GM12878 (cell line): Measurements from ENCODE around the gene CALN1.

Source experiments
- CTCF ChIP-seq, 3 experiments: IDR thresholded peaks in 2 of 3; conservative IDR thresholded peaks in 1 of 3; 2 replicates each; pipeline ENCODE4 v1.5.1; 2011; ENCODE audit warnings: low read depth in 3 of 3, low read length in 3 of 3, mild to moderate bottlenecking in 3 of 3, control low read depth in 2 of 3, moderate library complexity in 2 of 3, inconsistent platforms in 1 of 3, mixed read lengths in 1 of 3; ENCODE audit not compliant: control insufficient read depth in 2 of 3, insufficient read depth in 1 of 3; ENCODE audit errors: extremely low read depth in 1 of 3
- DPF2 ChIP-seq: fragments of 450-650 bp; IDR thresholded peaks from 2 replicates; pipeline ENCODE4 v1.6.1; 2017; ENCODE audit warnings: mild to moderate bottlenecking
- ETV6 ChIP-seq, 2 experiments: fragments of 450-650 bp in 1 of 2; IDR thresholded peaks in 1 of 2; conservative IDR thresholded peaks in 1 of 2; 2 replicates each; pipeline ENCODE4 v1.6.1; 2014; ENCODE audit warnings: antibody characterized with exemption in 1 of 2, borderline replicate concordance in 1 of 2, low read depth in 1 of 2, mild to moderate bottlenecking in 1 of 2, moderate library complexity in 1 of 2
- IKZF2 ChIP-seq, 2 experiments: fragments of 450-650 bp; IDR thresholded peaks; 2 replicates each; pipeline ENCODE4 v1.6.1; 2017; ENCODE audit warnings: mild to moderate bottlenecking in 2 of 2, moderate library complexity in 2 of 2
- MYC ChIP-seq: IDR thresholded peaks from 2 replicates; pipeline ENCODE4 v1.6.1; 2011; ENCODE audit warnings: mild to moderate bottlenecking, low read length, moderate library complexity, inconsistent platforms; ENCODE audit not compliant: insufficient read depth, insufficient replicate concordance, insufficient read length, severe bottlenecking
- POLR2A ChIP-seq: IDR thresholded peaks from 2 replicates; pipeline ENCODE4 v1.6.1; 2011; ENCODE audit warnings: low read depth, mild to moderate bottlenecking, low read length
- RAD51 ChIP-seq: fragments of 450-650 bp; IDR thresholded peaks from 2 replicates; pipeline ENCODE4 v1.6.1; 2016; ENCODE audit warnings: moderate library complexity, mild to moderate bottlenecking, inconsistent platforms
- SMC3 ChIP-seq: IDR thresholded peaks from 2 replicates; pipeline ENCODE4 v1.6.1; 2011; ENCODE audit warnings: low read length, improper control_type of control experiment, borderline replicate concordance
- ZNF274 ChIP-seq: IDR thresholded peaks from one replicate; pipeline ENCODE4 v1.8.0; 2011; ENCODE audit not compliant: insufficient read length, insufficient read depth
- TF ChIP-seq, protein P1 (sequence below): IDR thresholded peaks from 2 replicates; pipeline ENCODE4 v1.6.1; 2012; ENCODE audit warnings: mild to moderate bottlenecking, low read depth, low read length
- TF ChIP-seq, protein P2 (sequence below): fragments of 150-350 bp; IDR thresholded peaks from 2 replicates; pipeline ENCODE4 v1.6.1; 2014; ENCODE audit warnings: mild to moderate bottlenecking, low read depth, low read length

DNA sequence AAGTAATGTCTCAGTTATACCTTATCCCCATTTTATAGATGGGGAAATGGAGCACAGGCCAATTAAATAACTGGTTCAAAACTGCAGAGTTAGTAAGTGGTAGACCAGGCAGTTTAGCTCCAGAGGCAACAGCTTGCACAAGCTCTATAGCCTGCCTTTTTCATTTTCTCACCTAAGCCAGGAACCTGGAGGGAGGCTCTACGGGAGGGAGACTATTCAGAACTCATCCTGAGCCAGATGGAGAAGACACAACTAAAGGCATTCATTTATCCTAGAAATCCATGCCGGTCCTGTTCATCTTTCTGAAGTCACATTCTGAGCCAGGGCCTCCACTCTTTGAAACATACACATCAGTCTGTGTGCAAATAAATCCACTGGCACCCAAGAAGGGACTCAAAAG is 103.2 kb downstream of the CALN1 start:
- TF ChIP-seq ZNF274 (no peak), RAD51 (no peak), DPF2 (no peak), ETV6 (conservative IDR thresholded peaks at IDR 0.05 in 1 of 2, IDR thresholded peaks at IDR 0.05 in 1 of 2; ENCODE audit: borderline replicate concordance in 1 of 2, low read depth in 1 of 2) (no peak), MYC (no peak), CTCF (IDR thresholded peaks at IDR 0.05 in 2 of 3, conservative IDR thresholded peaks at IDR 0.05 in 1 of 3; ENCODE audit: control insufficient read depth in 2 of 3, extremely low read depth in 1 of 3, insufficient read depth in 1 of 3, low read depth in 3 of 3, low read length in 3 of 3) (no peak), POLR2A (no peak), SMC3 (no peak), IKZF2 (IDR thresholded peaks at IDR 0.05) (no peak)
- TF ChIP-seq, protein P1, sequence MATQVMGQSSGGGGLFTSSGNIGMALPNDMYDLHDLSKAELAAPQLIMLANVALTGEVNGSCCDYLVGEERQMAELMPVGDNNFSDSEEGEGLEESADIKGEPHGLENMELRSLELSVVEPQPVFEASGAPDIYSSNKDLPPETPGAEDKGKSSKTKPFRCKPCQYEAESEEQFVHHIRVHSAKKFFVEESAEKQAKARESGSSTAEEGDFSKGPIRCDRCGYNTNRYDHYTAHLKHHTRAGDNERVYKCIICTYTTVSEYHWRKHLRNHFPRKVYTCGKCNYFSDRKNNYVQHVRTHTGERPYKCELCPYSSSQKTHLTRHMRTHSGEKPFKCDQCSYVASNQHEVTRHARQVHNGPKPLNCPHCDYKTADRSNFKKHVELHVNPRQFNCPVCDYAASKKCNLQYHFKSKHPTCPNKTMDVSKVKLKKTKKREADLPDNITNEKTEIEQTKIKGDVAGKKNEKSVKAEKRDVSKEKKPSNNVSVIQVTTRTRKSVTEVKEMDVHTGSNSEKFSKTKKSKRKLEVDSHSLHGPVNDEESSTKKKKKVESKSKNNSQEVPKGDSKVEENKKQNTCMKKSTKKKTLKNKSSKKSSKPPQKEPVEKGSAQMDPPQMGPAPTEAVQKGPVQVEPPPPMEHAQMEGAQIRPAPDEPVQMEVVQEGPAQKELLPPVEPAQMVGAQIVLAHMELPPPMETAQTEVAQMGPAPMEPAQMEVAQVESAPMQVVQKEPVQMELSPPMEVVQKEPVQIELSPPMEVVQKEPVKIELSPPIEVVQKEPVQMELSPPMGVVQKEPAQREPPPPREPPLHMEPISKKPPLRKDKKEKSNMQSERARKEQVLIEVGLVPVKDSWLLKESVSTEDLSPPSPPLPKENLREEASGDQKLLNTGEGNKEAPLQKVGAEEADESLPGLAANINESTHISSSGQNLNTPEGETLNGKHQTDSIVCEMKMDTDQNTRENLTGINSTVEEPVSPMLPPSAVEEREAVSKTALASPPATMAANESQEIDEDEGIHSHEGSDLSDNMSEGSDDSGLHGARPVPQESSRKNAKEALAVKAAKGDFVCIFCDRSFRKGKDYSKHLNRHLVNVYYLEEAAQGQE: no peak
- TF ChIP-seq, protein P2, sequence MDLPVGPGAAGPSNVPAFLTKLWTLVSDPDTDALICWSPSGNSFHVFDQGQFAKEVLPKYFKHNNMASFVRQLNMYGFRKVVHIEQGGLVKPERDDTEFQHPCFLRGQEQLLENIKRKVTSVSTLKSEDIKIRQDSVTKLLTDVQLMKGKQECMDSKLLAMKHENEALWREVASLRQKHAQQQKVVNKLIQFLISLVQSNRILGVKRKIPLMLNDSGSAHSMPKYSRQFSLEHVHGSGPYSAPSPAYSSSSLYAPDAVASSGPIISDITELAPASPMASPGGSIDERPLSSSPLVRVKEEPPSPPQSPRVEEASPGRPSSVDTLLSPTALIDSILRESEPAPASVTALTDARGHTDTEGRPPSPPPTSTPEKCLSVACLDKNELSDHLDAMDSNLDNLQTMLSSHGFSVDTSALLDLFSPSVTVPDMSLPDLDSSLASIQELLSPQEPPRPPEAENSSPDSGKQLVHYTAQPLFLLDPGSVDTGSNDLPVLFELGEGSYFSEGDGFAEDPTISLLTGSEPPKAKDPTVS: no peak
